ENCODE data around the gene PTPN20.

DNA sequence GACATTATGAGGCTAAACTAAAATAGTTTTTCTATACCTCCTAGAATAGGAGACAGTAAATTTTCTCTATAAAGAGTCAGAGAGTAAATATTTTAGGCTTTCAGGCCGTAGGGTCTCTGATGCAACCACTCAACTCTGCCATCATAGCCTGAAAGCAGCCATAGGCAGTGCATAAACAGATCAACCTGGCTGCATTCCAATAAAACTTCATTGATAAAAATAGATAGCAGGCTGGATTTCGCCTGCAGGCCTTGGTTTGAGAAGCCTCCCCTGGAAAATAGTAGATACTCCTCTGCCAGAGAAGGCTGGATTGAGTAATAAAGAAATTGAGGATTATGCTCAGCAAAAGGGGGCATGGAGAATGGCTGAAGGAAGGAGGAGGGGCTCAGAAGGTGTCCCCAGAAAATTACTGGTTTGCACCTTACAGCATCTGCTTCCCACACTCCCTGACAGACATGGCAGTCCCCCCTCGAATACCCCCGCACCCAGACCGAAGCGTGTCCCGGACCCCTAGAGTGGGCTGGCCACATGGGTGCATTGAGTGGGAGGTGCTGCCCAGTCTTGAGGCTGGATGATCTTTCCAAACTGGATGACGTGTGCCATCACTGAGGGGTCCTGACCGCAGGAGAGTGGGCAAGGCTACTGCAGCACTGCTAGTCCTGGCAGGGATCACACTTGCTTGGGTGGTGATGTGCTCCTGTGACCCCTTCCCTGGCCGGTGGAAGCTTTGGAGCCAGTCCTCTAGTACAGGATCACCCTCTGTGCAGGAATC, 126.6 kb downstream of the PTPN20 start:
- TF ChIP-seq POLR2A (IDR thresholded peaks at IDR 0.05), result no peak
- TF ChIP-seq, protein P1, sequence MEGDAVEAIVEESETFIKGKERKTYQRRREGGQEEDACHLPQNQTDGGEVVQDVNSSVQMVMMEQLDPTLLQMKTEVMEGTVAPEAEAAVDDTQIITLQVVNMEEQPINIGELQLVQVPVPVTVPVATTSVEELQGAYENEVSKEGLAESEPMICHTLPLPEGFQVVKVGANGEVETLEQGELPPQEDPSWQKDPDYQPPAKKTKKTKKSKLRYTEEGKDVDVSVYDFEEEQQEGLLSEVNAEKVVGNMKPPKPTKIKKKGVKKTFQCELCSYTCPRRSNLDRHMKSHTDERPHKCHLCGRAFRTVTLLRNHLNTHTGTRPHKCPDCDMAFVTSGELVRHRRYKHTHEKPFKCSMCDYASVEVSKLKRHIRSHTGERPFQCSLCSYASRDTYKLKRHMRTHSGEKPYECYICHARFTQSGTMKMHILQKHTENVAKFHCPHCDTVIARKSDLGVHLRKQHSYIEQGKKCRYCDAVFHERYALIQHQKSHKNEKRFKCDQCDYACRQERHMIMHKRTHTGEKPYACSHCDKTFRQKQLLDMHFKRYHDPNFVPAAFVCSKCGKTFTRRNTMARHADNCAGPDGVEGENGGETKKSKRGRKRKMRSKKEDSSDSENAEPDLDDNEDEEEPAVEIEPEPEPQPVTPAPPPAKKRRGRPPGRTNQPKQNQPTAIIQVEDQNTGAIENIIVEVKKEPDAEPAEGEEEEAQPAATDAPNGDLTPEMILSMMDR (IDR thresholded peaks at IDR 0.05), result no peak
